MM.1S (cell line): ENCODE results near the gene HMGB1.

Experiments
- DNase-seq: peaks from one replicate; pipeline ENCODE4 v3.0.0-alpha.2; 2015
- H2AFZ ChIP-seq: fragments of 300-600 bp; sonication (generic); 2 replicates; pipeline ENCODE4 v1.6.0; 2016; ENCODE audit warnings: antibody characterized with exemption, low read length
- H3F3A ChIP-seq: fragments of 300-600 bp; sonication (generic); 2 replicates; pipeline ENCODE4 v1.6.1; 2016; ENCODE audit warnings: mild to moderate bottlenecking, antibody characterized with exemption, low read length, moderate library complexity, mixed read lengths; ENCODE audit not compliant: insufficient read depth
- H3K27ac ChIP-seq: fragments of 300-600 bp; sonication (generic); 2 replicates; pipeline ENCODE4 v1.5.1; 2016; ENCODE audit warnings: mild to moderate bottlenecking, low read length
- H3K27me3 ChIP-seq: fragments of 300-600 bp; sonication (generic); replicated peaks from 2 replicates; pipeline ENCODE4 v1.6.0; 2016; ENCODE audit warnings: low read length; ENCODE audit not compliant: insufficient read depth
- H3K36me3 ChIP-seq: fragments of 300-600 bp; sonication (generic); replicated peaks from 2 replicates; pipeline ENCODE4 v1.6.1; 2016; ENCODE audit warnings: mild to moderate bottlenecking, low read length, mixed read lengths; ENCODE audit not compliant: insufficient read depth
- H3K4me1 ChIP-seq: fragments of 300-600 bp; sonication (generic); 2 replicates; pipeline ENCODE4 v1.6.1; 2016; ENCODE audit warnings: low read length, mixed read lengths
- H3K4me2 ChIP-seq: fragments of 300-600 bp; sonication (generic); 2 replicates; pipeline ENCODE4 v1.6.0; 2016; ENCODE audit warnings: low read depth, low read length
- H3K4me3 ChIP-seq: fragments of 300-600 bp; sonication (generic); 2 replicates; pipeline ENCODE4 v1.5.1; 2016; ENCODE audit warnings: low read length, mixed read lengths
- H3K79me2 ChIP-seq: fragments of 300-600 bp; sonication (generic); 2 replicates; pipeline ENCODE4 v1.6.1; 2016; ENCODE audit warnings: mixed run types, low read length, mixed read lengths
- H3K9ac ChIP-seq: fragments of 300-600 bp; sonication (generic); 2 replicates; pipeline ENCODE4 v1.6.1; 2016; ENCODE audit warnings: low read length, mixed read lengths
- H3K9me2 ChIP-seq: fragments of 300-600 bp; sonication (generic); replicated peaks from 2 replicates; pipeline ENCODE4 v1.6.1; 2016; ENCODE audit warnings: mild to moderate bottlenecking, low read length, mixed read lengths; ENCODE audit not compliant: insufficient read depth
- H3K9me3 ChIP-seq: fragments of 300-600 bp; sonication (generic); replicated peaks from 2 replicates; pipeline ENCODE4 v1.6.1; 2016; ENCODE audit warnings: mild to moderate bottlenecking, low read length, mixed read lengths; ENCODE audit not compliant: insufficient read depth
- H4K20me1 ChIP-seq: fragments of 300-600 bp; sonication (generic); 2 replicates; pipeline ENCODE4 v1.6.1; 2016; ENCODE audit warnings: mild to moderate bottlenecking, low read length, moderate library complexity, mixed read lengths; ENCODE audit not compliant: insufficient read depth
- CTCF ChIP-seq: fragments of 300-600 bp; sonication (generic); IDR thresholded peaks from 2 replicates; pipeline ENCODE4 v1.5.1; 2016; ENCODE audit warnings: antibody characterized with exemption, low read length, mixed read lengths
- EZH2 ChIP-seq: fragments of 300-600 bp; sonication (generic); optimal IDR thresholded peaks from 2 replicates; pipeline ENCODE3; 2017; ENCODE audit warnings: low read depth, mild to moderate bottlenecking, antibody characterized with exemption, low read length, mixed read lengths
- EZH2phosphoT487 ChIP-seq: fragments of 300-600 bp; sonication (generic); IDR thresholded peaks from 2 replicates; pipeline ENCODE4 v1.6.1; 2018; ENCODE audit warnings: antibody characterized with exemption, low read length

The HMGB1 gene

GRCh38 chr13:30437177-30437576 lies 28.6 kb downstream of the HMGB1 start:
- no peaks in the 10 kb centered on the region for H3K9me3 ChIP-seq
- no peak overlapping the region for H3K4me2 ChIP-seq
- H2AFZ ChIP-seq, result no peak overlapping the region
- H3K4me1 ChIP-seq, result no peaks in the 10 kb centered on the region
- TF ChIP-seq CTCF (no peak), EZH2phosphoT487 (no peak), EZH2 (no peak)
- no peaks in the 10 kb centered on the region for H3K27me3 ChIP-seq
- no peaks in the 10 kb centered on the region for H3K79me2 ChIP-seq
- H3K9me2 ChIP-seq, result no peaks in the 10 kb centered on the region
- no peaks in the 10 kb centered on the region for H3K36me3 ChIP-seq
- H3F3A ChIP-seq, result no peaks in the 10 kb centered on the region
- H3K27ac ChIP-seq, result no peak overlapping the region
- no peak for DNase-seq
- no peak overlapping the region for H3K4me3 ChIP-seq
- no peak overlapping the region for H3K9ac ChIP-seq
- no peaks in the 10 kb centered on the region for H4K20me1 ChIP-seq

- peaks cover 10% of the 10 kb centered on the region for H3K4me1 ChIP-seq
- no peak overlapping the region for H3K27ac ChIP-seq
- H3K27me3 ChIP-seq, result no peaks in the 10 kb centered on the region
- H4K20me1 ChIP-seq, result no peaks in the 10 kb centered on the region
- no peak overlapping the region for H3K4me2 ChIP-seq
- TF ChIP-seq CTCF (no peak), EZH2phosphoT487 (no peak), EZH2 (no peak)
- H3K9me2 ChIP-seq, result no peaks in the 10 kb centered on the region
- H2AFZ ChIP-seq, result no peak overlapping the region
- no peak overlapping the region for H3K4me3 ChIP-seq
- H3K9ac ChIP-seq, result no peak overlapping the region
- 0 out of 2 replicates have a peak, but pooled peaks cover 2% of the 10 kb centered on the region for H3F3A ChIP-seq
- H3K9me3 ChIP-seq, result no peaks in the 10 kb centered on the region
- no peak for DNase-seq
- no peaks in the 10 kb centered on the region for H3K36me3 ChIP-seq
- H3K79me2 ChIP-seq, result no peaks in the 10 kb centered on the region
Measured at GRCh38 chr13:30435911-30436451, 29.8 kb downstream of the HMGB1 start.

- H3K79me2 ChIP-seq, result no peaks in the 10 kb centered on the region
- TF ChIP-seq EZH2phosphoT487, result no peak
- no peak for TF ChIP-seq EZH2
- TF ChIP-seq CTCF, result no peak
- H3K4me3 ChIP-seq, result no peak overlapping the region
- H3K4me1 ChIP-seq, result peaks cover 26% of the 10 kb centered on the region
- peak overlapping the region; percentile 44 for H3K4me2 ChIP-seq
- peak overlapping the region; percentile 42; the same call in 1 of the 2 replicates for H3K27ac ChIP-seq
- H4K20me1 ChIP-seq, result no peaks in the 10 kb centered on the region
- H3K9ac ChIP-seq, result no peak overlapping the region; the same call in 1 of the 2 replicates
- H3F3A ChIP-seq, result peaks cover 11% of the 10 kb centered on the region; the same call in 1 of the 2 replicates
- H3K9me2 ChIP-seq, result no peaks in the 10 kb centered on the region
- peak; percentile 7 for DNase-seq
- no peaks in the 10 kb centered on the region for H3K27me3 ChIP-seq
- no peaks in the 10 kb centered on the region for H3K9me3 ChIP-seq
- H2AFZ ChIP-seq, result 0 out of 2 replicates have a peak overlapping the region, but pooled peaks have one; percentile 33
- no peaks in the 10 kb centered on the region for H3K36me3 ChIP-seq
Measured at GRCh38 chr13:30431269-30431940, 34.3 kb downstream of the HMGB1 start.
